Heart left ventricle (tissue), 16 donors: ENCODE results near the gene CNPY3. TPM values are rescaled to one million over a fixed set of nuclear protein-coding genes. Genes with fewer than 3 reads are reported as not detected.
A peak's percentile ranks its signal among the peaks of the same experiment; 100 is the strongest.

Experiments
- ATAC-seq, 4 donors: fragments of 200-7000 bp; cut with Tn5 transposase; one replicate each; pipeline ENCODE4 v1.9.1; 2020 to 2022; ENCODE audit warnings: moderate library complexity in 4 of 4, mild to moderate bottlenecking in 3 of 4, moderate number of reproducible peaks in 1 of 4
- DNase-seq, 5 donors: peaks; one replicate each; pipeline ENCODE4 v3.0.0-alpha.2; 2020
- H3K27ac ChIP-seq, 12 donors: fragments of 200-600 bp; sonication (generic) in 4 of 12; one replicate each; pipeline versions ENCODE4 v1.5.0 to v1.8.0; 2016 to 2022; ENCODE audit warnings: mild to moderate bottlenecking in 2 of 12
- H3K27me3 ChIP-seq, 9 donors: fragments of 200-600 bp; sonication (generic) in 2 of 9; one replicate each; pipeline versions ENCODE4 v1.5.1 to v1.8.0; 2016 to 2022; ENCODE audit warnings: mild to moderate bottlenecking in 3 of 9
- H3K36me3 ChIP-seq, 9 donors: fragments of 200-600 bp; sonication (generic) in 2 of 9; one replicate each; pipeline versions ENCODE4 v1.5.0 to v1.8.0; 2018 to 2022; ENCODE audit warnings: mild to moderate bottlenecking in 2 of 9
- H3K4me1 ChIP-seq, 12 donors: fragments of 200-600 bp; sonication (generic) in 4 of 12; one replicate each; pipeline versions ENCODE4 v1.5.0 to v1.8.0; 2016 to 2022; ENCODE audit warnings: mild to moderate bottlenecking in 3 of 12
- H3K4me3 ChIP-seq, 12 donors: fragments of 200-600 bp; sonication (generic) in 4 of 12; one replicate each; pipeline versions ENCODE4 v1.5.0 to v1.8.0; 2017 to 2022; ENCODE audit warnings: mild to moderate bottlenecking in 9 of 12, moderate library complexity in 4 of 12
- H3K9me3 ChIP-seq, 12 donors: fragments of 200-600 bp; sonication (generic) in 4 of 12; one replicate each; pipeline versions ENCODE4 v1.5.0 to v1.8.0; 2016 to 2022; ENCODE audit warnings: mild to moderate bottlenecking in 1 of 12
- POLR2A ChIP-seq, 2 donors: fragments of 450-650 bp; IDR thresholded peaks; one replicate each; pipeline ENCODE4 v1.6.1; 2017; ENCODE audit warnings: antibody characterized with exemption in 2 of 2, mild to moderate bottlenecking in 2 of 2, moderate library complexity in 2 of 2
- WGBS, 4 donors: extraction: QIAGEN DNeasy Blood & Tissue Kit in 2 of 4; methylation state at CpG; one replicate each; pipeline versions ENCODE4 v1.1.5 to v1.1.7; 2013 to 2018; 5-methylcytosine and 5-hydroxymethylcytosine counted together
- intact Hi-C, 10 donors: fragments of 100-400 bp; cut with DNase I; formaldehyde crosslinking; loops; one replicate each; pipeline versions ENCODE4 v1.11.1 to v1.14.2; 2022
- polyA plus RNA-seq, 2 donors: library from polyadenylated mRNA; stranded (reverse); fragments of 200-250 nt; gene quantifications; one replicate each; pipeline ENCODE4 v1.2.3, GENCODE V29; 2013
- total RNA-seq, 9 donors: library from RNA; depleted of rRNA in 2 of 9; stranded (reverse); fragments of >200 nt in 2 of 9; fragmentation: NEBNext Ultra II Directional in 3 of 9; extraction: Animal tissue kit (Norgen Biotek cat#: 25700) in 3 of 9; gene quantifications; one replicate each; pipeline versions ENCODE4 v1.1.0 to v1.2.4, GENCODE V29; 2016 to 2023
- TF ChIP-seq, protein P1 (sequence below), 12 donors: fragments of 200-600 bp; sonication (generic) in 4 of 12; IDR thresholded peaks; one replicate each; pipeline versions ENCODE4 v1.5.0 to v1.8.0; 2018 to 2022; ENCODE audit warnings: antibody characterized with exemption in 12 of 12, mild to moderate bottlenecking in 5 of 12
- donor health status: ischemic (EF 13 %, LVEDD 7.1; RV severe dilation, severe dysfunction).
- donor health status: healthy with polysubstance abuse.
- donor health status: DM: no; HTN: yes; CAD: no.
- donor health status: DM: no; HTN: no; CAD: no.
- donor health status: ischemic (EF 25% LVEDD 6.9; RV normal size, moderate dysfunction).
- donor health status: ischemic (EF 25% LVEDD 5.7; RV mildly dilated, moderate dysfunction).
- donor health status: healthy.
- donor health status: DM: yes; HTN: yes; CAD: no.
- donor health status: ischemic (EF 35%, LVEDD 5.7; RV mildly dilated, moderate dysfunction).
- donor health status: nonischemic (EF 11% LVEDD 7.7; RV severe dilation, severe dysfunction).
- donor health status: DM: yes; HTN: yes; CAD: no.
- donor health status: PGD.
- donor health status: ischemic (EF 29% LVEDD 5.4; RV normal size, mild dysfunction).
- donor health status: nonischemic (EF 23%, LVEDD 6.1; RV moderate dilation, normal function).

CNPY3 gene
- total and polyA plus RNA-seq, 11 donors: 13.8 to 44.0 (median 20.6) TPM

GRCh38 chr6:42904467-42904866 is 24.8 kb upstream of the CNPY3 start:
- DNase-seq: no peak
- no peak overlapping the region for H3K4me3 ChIP-seq
- no peaks in the 10 kb centered on the region for H3K36me3 ChIP-seq
- no peaks in the 10 kb centered on the region for H3K9me3 ChIP-seq
- intact Hi-C loops: loop anchor here in 6 of 10 donors (5.0 to 10.0 kb wide), 7 partner anchors 70 to 238 kb away; partner anchors contain the start of genes CUL7 (in 2 of the 6), KLC4 (in 1 of the 6), KLHDC3 (in 1 of the 6) and MEA1 (in 1 of the 6)
- no peak for TF ChIP-seq POLR2A (IDR thresholded peaks at IDR 0.05)
- TF ChIP-seq, protein P1, sequence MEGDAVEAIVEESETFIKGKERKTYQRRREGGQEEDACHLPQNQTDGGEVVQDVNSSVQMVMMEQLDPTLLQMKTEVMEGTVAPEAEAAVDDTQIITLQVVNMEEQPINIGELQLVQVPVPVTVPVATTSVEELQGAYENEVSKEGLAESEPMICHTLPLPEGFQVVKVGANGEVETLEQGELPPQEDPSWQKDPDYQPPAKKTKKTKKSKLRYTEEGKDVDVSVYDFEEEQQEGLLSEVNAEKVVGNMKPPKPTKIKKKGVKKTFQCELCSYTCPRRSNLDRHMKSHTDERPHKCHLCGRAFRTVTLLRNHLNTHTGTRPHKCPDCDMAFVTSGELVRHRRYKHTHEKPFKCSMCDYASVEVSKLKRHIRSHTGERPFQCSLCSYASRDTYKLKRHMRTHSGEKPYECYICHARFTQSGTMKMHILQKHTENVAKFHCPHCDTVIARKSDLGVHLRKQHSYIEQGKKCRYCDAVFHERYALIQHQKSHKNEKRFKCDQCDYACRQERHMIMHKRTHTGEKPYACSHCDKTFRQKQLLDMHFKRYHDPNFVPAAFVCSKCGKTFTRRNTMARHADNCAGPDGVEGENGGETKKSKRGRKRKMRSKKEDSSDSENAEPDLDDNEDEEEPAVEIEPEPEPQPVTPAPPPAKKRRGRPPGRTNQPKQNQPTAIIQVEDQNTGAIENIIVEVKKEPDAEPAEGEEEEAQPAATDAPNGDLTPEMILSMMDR (IDR thresholded peaks at IDR 0.05): no peak
- no peak for ATAC-seq
- WGBS, 4 donors: 86 to 95% (median 92%) methylated on average over 9 to 10 of the region's 10 CpGs
- H3K27ac ChIP-seq: no peak overlapping the region
- H3K27me3 ChIP-seq: no peaks in the 10 kb centered on the region
- peaks cover 0 to 29% (median 6%) of the 10 kb centered on the region in 12 donors for H3K4me1 ChIP-seq

- DNase-seq: peak in 3 of 5 donors; percentile 20 to 53 (median 47)
- H3K36me3 ChIP-seq: no peaks in the 10 kb centered on the region
- intact Hi-C loops: loop anchor here in 6 of 10 donors (2.0 to 10.0 kb wide), 6 partner anchors 67 to 235 kb away; partner anchors contain the start of genes CUL7 (in 1 of the 6), KLC4 (in 1 of the 6), KLHDC3 (in 1 of the 6) and MEA1 (in 1 of the 6)
These were observed 21.9 kb upstream of the CNPY3 start for GRCh38 chr6:42907336-42907735.

GRCh38 chr6:42909835-42910234 is 19.4 kb upstream of the CNPY3 start:
- no peaks in the 10 kb centered on the region for H3K36me3 ChIP-seq
- intact Hi-C loops: loop anchor here in 5 of 10 donors (10.0 kb wide), 5 partner anchors 65 to 155 kb away; partner anchors contain the start of genes CUL7 (in 1 of the 5), KLC4 (in 1 of the 5), KLHDC3 (in 1 of the 5) and MEA1 (in 1 of the 5)
- ATAC-seq (no peak), DNase-seq (no peak)
- peaks cover 0 to 17% (median 3%) of the 10 kb centered on the region in 12 donors for H3K4me1 ChIP-seq
- no peak overlapping the region for H3K27ac ChIP-seq
- WGBS, 4 donors: 83 to 94% (median 92%) methylated on average over 10 of the region's 10 CpGs
- H3K27me3 ChIP-seq: peaks cover 0 to 20% (median 6%) of the 10 kb centered on the region in 9 donors
- TF ChIP-seq, protein P1 (IDR thresholded peaks at IDR 0.05): no peak
- no peak for TF ChIP-seq POLR2A (IDR thresholded peaks at IDR 0.05)
- H3K4me3 ChIP-seq: no peak overlapping the region
- H3K9me3 ChIP-seq: no peaks in the 10 kb centered on the region

More at GRCh38 chr6:42907336-42907735, 21.9 kb upstream of the CNPY3 start:
- TF ChIP-seq, protein P1 (IDR thresholded peaks at IDR 0.05): no peak
- TF ChIP-seq POLR2A (IDR thresholded peaks at IDR 0.05): no peak
- Histone ChIP-seq H3K9me3 (no peaks in the 10 kb centered on the region), H3K4me3 (no peak overlapping the region), H3K27me3 (peaks cover 0 to 15% (median 6%) of the 10 kb centered on the region in 9 donors), H3K27ac (no peak overlapping the region), H3K4me1 (peaks cover 0 to 26% (median 5%) of the 10 kb centered on the region in 12 donors)
- WGBS, 4 donors: 9 to 30% (median 21%) methylated on average over 5 of the region's 5 CpGs
- peak in 3 of 4 donors; percentile 76 to 80 (median 77) for ATAC-seq

DNA sequence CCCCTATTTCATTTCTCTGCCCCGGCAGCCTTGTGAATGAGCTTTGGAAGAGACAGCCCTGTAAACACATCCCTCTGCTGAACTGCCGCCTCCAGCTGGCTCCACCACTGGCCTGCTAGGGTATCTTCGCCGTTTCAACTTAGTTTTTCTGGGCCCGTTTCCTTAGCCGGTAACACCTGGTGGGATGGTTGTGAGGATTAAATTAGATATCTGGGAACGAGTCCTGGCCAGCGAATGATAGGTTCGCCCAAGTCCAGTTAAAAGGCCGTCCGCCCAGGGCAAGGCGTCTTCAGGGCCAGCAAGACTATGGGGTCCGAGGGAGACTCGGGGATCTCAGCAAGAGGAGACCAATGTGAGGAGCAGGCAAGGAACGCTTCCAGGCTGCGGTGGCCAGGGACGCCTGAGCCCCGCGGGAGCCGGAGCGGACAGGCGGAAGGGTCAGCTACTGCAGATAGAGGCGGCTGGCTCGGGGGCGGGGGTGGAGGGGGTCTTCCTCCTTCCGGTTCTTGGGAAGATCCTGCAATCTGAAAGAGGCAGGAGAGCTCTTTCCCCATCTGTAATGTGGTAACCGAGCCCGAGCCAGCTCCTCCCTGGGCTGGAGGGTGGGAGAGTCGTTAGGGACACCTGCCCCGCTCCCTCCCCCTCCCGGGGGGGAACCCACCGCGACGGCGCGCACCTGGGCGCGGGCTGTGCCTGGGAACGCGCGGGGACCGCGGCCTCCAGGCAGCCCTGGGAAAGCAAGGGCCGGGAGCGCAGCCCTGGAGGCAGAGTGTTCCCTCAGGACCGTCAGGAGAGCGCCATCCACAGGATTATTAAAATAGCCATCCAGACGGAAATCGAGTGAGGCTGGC is 17.9 kb upstream of the CNPY3 start:
- intact Hi-C loops: no loop called here
- DNase-seq: no peak
- H3K4me1 ChIP-seq: peaks cover 0 to 17% (median 3%) of the 10 kb centered on the region in 12 donors
- TF ChIP-seq, protein P1 (IDR thresholded peaks at IDR 0.05): no peak
- no peak for TF ChIP-seq POLR2A (IDR thresholded peaks at IDR 0.05)
- no peak overlapping the region for H3K27ac ChIP-seq
- peak overlapping the region in 10 of 12 donors; percentile 4 to 35 (median 28) for H3K4me3 ChIP-seq
- no peak for ATAC-seq
- H3K36me3 ChIP-seq: no peaks in the 10 kb centered on the region
- H3K9me3 ChIP-seq: no peaks in the 10 kb centered on the region
- WGBS, 4 donors: 9 to 13% (median 11%) methylated on average over 26 to 49 of the region's 49 CpGs
- peaks cover 0 to 27% (median 6%) of the 10 kb centered on the region in 9 donors for H3K27me3 ChIP-seq
